Fibroblast of the aortic adventitia (primary cell): ENCODE results near the gene TOB1. TPM values are rescaled to one million over a fixed set of nuclear protein-coding genes. Genes with fewer than 3 reads are reported as not detected.

ENCODE experiments used
- DNase-seq: peaks from one replicate; pipeline ENCODE4 v3.0.0-alpha.2; 2010; ENCODE audit warnings: low read depth
- H3K4me3 ChIP-seq: 2 replicates; pipeline ENCODE4 v1.5.1; 2011; ENCODE audit warnings: low read depth, mild to moderate bottlenecking, control low read depth, low read length, moderate library complexity
- CTCF ChIP-seq: IDR thresholded peaks from 2 replicates; pipeline ENCODE4 v1.5.1; 2011; ENCODE audit warnings: mild to moderate bottlenecking, low read length, control low read depth, inconsistent platforms; ENCODE audit not compliant: insufficient read depth
- total RNA-seq: library from RNA; depleted of rRNA; stranded (reverse); fragments of >200 nt; gene quantifications from 2 replicates; pipeline ENCODE4 v1.2.3, GENCODE V29; 2012; ENCODE audit warnings: low replicate concordance

TOB1 gene
- total RNA-seq, 1 donor, result 21.1 TPM

DNA sequence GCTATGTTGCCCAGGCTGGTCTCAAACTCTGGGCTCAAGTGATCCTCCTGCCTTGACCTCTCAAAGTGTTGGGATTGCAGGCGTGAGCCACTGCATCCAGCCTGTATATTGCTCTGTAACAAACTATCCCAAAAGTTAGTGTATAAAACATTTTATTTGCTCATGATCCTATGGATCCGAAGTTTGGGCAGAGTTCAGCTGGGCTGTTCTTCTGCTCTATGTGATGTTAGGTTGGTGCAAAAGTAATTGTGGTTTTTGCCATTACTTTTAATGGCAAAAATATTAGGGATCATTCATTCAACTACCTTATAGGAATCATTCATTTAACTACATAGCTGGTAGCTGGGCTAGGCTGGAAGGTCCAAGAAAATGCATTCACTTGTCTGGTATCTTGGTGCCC is 43.6 kb downstream of the TOB1 start:
- no peak for TF ChIP-seq CTCF
- no peak overlapping the region for H3K4me3 ChIP-seq
- no peak for DNase-seq

- TF ChIP-seq CTCF, result no peak
- DNase-seq, result no peak
- no peak overlapping the region for H3K4me3 ChIP-seq
Observed at GRCh38 chr17:50820651-50821050, 45.5 kb downstream of the TOB1 start.

DNA sequence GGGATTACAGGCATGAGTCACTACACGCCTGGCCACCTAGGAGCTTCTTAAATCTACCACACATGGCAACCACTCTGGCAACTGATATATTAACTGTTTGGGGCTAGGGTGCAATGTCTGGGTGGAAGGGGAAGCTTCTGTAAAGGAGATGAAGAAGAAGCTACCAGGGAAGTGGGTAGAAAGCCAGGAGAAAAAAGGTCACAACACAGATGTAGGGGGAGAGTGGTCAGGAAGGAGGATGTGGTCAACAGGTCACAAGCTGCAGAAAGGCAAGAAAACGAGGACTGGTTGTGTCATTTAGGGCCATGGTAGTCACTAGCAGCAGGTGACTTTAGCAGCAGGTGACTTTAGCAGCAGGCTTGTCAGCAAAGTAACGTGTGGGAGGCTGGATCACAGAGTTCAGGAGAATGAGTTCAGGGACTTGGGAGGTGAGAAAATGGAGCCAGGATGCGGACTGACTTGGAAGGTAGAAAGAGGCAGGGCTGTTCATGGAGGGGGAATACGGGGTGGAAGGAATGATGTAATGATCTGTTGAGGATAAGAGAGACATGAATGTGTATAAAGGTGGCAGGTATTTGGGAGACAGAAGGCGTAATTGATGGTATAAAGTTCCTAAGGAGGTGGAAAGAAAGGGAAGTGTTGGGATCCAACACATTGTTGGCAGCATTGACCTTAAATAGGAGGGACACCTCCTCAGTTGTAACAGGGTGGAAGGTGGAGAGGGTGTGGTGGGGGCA is 47.1 kb downstream of the TOB1 start:
- no peak overlapping the region for H3K4me3 ChIP-seq
- TF ChIP-seq CTCF, result no peak
- DNase-seq, result no peak

GRCh38 chr17:50818261-50818660 is 47.9 kb downstream of the TOB1 start:
- no peak for TF ChIP-seq CTCF
- H3K4me3 ChIP-seq, result no peak overlapping the region
- no peak for DNase-seq

DNA sequence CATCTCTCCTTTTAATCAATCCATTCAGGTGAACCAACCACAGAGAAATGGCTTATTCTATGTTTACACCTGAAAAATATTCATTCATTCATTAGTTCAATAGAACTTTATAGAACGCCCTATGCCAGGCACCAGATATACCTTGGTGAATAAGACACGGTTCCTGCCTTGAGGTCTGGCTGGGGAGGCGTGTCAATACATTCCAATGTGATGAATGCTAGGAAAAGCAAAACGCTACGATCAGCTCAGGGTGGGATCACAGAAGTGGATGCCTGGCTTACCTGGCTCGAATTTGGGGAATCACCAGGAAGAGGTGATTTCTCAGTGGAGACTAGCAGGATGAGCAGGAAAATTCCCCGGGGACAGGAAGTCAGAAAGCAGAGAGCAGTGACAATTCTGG is 48.3 kb downstream of the TOB1 start:
- no peak for DNase-seq
- no peak overlapping the region for H3K4me3 ChIP-seq
- TF ChIP-seq CTCF, result no peak

GRCh38 chr17:50816771-50817751 is 49.1 kb downstream of the TOB1 start:
- no peak overlapping the region for H3K4me3 ChIP-seq
- TF ChIP-seq CTCF, result peak; percentile 80
- DNase-seq, result peak; percentile 41
